Stimulated activated CD4-positive, alpha-beta T cell treated with anti-CD3 and anti-CD28 coated beads, Interleukin-12 subunit alpha, Interleukin-12 subunit beta, amount 100 ng/mL, for 48 hours (primary cell): Measurements from ENCODE around the gene CAV1.

Experiments
- DNase-seq, 3 donors: peaks; one replicate each; pipeline ENCODE4 v3.0.0-alpha.2; 2020; ENCODE audit warnings: low read depth in 2 of 3, low spot score in 1 of 3

Gene CAV1

GRCh38 chr7:116610210-116610609 lies 85.4 kb downstream of the CAV1 start:
- DNase-seq, result no peak

- DNase-seq, result no peak
Observed at GRCh38 chr7:116610721-116611120, 85.9 kb downstream of the CAV1 start.
